MG63 (cell line): Measurements from ENCODE around the gene TENT5C. TPM values are rescaled to one million over a fixed set of nuclear protein-coding genes. Genes with fewer than 3 reads are reported as not detected.
A peak's percentile ranks its signal among the peaks of the same experiment; 100 is the strongest.

Experiments used
- DNase-seq: peaks from one replicate; pipeline ENCODE4 v3.0.0-alpha.2; 2020
- H3K27me3 ChIP-seq: fragments of 250-450 bp; sonication (Bioruptor Pico); 2 replicates; pipeline ENCODE4 v1.5.1; 2020; ENCODE audit warnings: mild to moderate bottlenecking, moderate library complexity
- H3K36me3 ChIP-seq: fragments of 250-450 bp; sonication (Bioruptor Pico); 2 replicates; pipeline ENCODE4 v1.5.1; 2020; ENCODE audit warnings: mild to moderate bottlenecking, moderate library complexity
- H3K4me3 ChIP-seq: fragments of 250-450 bp; sonication (Bioruptor Pico); 2 replicates; pipeline ENCODE4 v1.5.1; 2020; ENCODE audit warnings: mild to moderate bottlenecking, moderate library complexity
- H3K9me3 ChIP-seq: fragments of 250-450 bp; sonication (Bioruptor Pico); 2 replicates; pipeline ENCODE4 v1.5.1; 2020; ENCODE audit warnings: mild to moderate bottlenecking, moderate library complexity
- total RNA-seq: library from RNA; depleted of rRNA; stranded (reverse); fragments of >200 nt; shearing (Covaris generic); gene quantifications from 2 replicates; pipeline ENCODE4 v1.2.3, GENCODE V29; 2014; ENCODE audit warnings: low replicate concordance

Gene TENT5C
- total RNA-seq, 1 experiment from 2014 or later: 6.2 TPM

- Histone ChIP-seq H3K4me3 (no peak overlapping the region), H3K27me3 (no peaks in the 10 kb centered on the region), H3K36me3 (no peaks in the 10 kb centered on the region), H3K9me3 (no peaks in the 10 kb centered on the region)
- no peak for DNase-seq
Measured at GRCh38 chr1:117600325-117600943, 5.4 kb upstream of the TENT5C start.

- Histone ChIP-seq H3K27me3 (no peaks in the 10 kb centered on the region), H3K4me3 (no peak overlapping the region), H3K36me3 (no peaks in the 10 kb centered on the region), H3K9me3 (no peaks in the 10 kb centered on the region)
- peak; percentile 86 for DNase-seq
Measured at GRCh38 chr1:117600966-117601365, 4.9 kb upstream of the TENT5C start.

GRCh38 chr1:117602862-117603261, 3.0 kb upstream of the TENT5C start:
- H3K36me3 ChIP-seq: no peaks in the 10 kb centered on the region
- no peaks in the 10 kb centered on the region for H3K9me3 ChIP-seq
- H3K4me3 ChIP-seq: no peak overlapping the region
- DNase-seq: no peak
- no peaks in the 10 kb centered on the region for H3K27me3 ChIP-seq

GRCh38 chr1:117605164-117605773, 579 bp upstream of the TENT5C start:
- DNase-seq: no peak
- H3K9me3 ChIP-seq: no peaks in the 10 kb centered on the region
- peak overlapping the region; percentile 58 for H3K4me3 ChIP-seq
- H3K36me3 ChIP-seq: no peaks in the 10 kb centered on the region
- no peaks in the 10 kb centered on the region for H3K27me3 ChIP-seq

- H3K4me3 ChIP-seq: peak overlapping the region; percentile 58
- H3K27me3 ChIP-seq: no peaks in the 10 kb centered on the region
- no peak for DNase-seq
- H3K9me3 ChIP-seq: no peaks in the 10 kb centered on the region
- H3K36me3 ChIP-seq: no peaks in the 10 kb centered on the region
Measured at GRCh38 chr1:117606649-117607430, 992 bp downstream of the TENT5C start.

- no peaks in the 10 kb centered on the region for H3K36me3 ChIP-seq
- peak overlapping the region; percentile 58 for H3K4me3 ChIP-seq
- H3K27me3 ChIP-seq: no peaks in the 10 kb centered on the region
- DNase-seq: peak; percentile 62
- no peaks in the 10 kb centered on the region for H3K9me3 ChIP-seq
Measured at GRCh38 chr1:117607471-117607870, 1.6 kb downstream of the TENT5C start.

GRCh38 chr1:117608115-117608615, 2.3 kb downstream of the TENT5C start:
- Histone ChIP-seq H3K27me3 (no peaks in the 10 kb centered on the region), H3K4me3 (no peak overlapping the region), H3K9me3 (no peaks in the 10 kb centered on the region), H3K36me3 (no peaks in the 10 kb centered on the region)
- no peak for DNase-seq

GRCh38 chr1:117608758-117609157, 2.9 kb downstream of the TENT5C start:
- Histone ChIP-seq H3K27me3 (no peaks in the 10 kb centered on the region), H3K36me3 (no peaks in the 10 kb centered on the region), H3K4me3 (no peak overlapping the region), H3K9me3 (no peaks in the 10 kb centered on the region)
- DNase-seq: no peak

- Histone ChIP-seq H3K36me3 (no peaks in the 10 kb centered on the region), H3K4me3 (no peak overlapping the region), H3K9me3 (no peaks in the 10 kb centered on the region), H3K27me3 (no peaks in the 10 kb centered on the region)
- DNase-seq: peak; percentile 86
Measured at GRCh38 chr1:117609471-117609911, 3.6 kb downstream of the TENT5C start.

GRCh38 chr1:117610036-117610435, 4.2 kb downstream of the TENT5C start:
- no peak for DNase-seq
- no peak overlapping the region for H3K4me3 ChIP-seq
- H3K27me3 ChIP-seq: no peaks in the 10 kb centered on the region
- no peaks in the 10 kb centered on the region for H3K9me3 ChIP-seq
- H3K36me3 ChIP-seq: no peaks in the 10 kb centered on the region

GRCh38 chr1:117611121-117611601, 5.3 kb downstream of the TENT5C start:
- H3K4me3 ChIP-seq: no peak overlapping the region
- no peaks in the 10 kb centered on the region for H3K36me3 ChIP-seq
- H3K9me3 ChIP-seq: no peaks in the 10 kb centered on the region
- no peaks in the 10 kb centered on the region for H3K27me3 ChIP-seq
- no peak for DNase-seq

GRCh38 chr1:117611894-117612483, 6.1 kb downstream of the TENT5C start:
- DNase-seq: no peak
- Histone ChIP-seq H3K9me3 (no peaks in the 10 kb centered on the region), H3K4me3 (no peak overlapping the region), H3K36me3 (no peaks in the 10 kb centered on the region), H3K27me3 (no peaks in the 10 kb centered on the region)

- Histone ChIP-seq H3K9me3 (no peaks in the 10 kb centered on the region), H3K36me3 (no peaks in the 10 kb centered on the region), H3K27me3 (no peaks in the 10 kb centered on the region), H3K4me3 (no peak overlapping the region)
- peak; percentile 49 for DNase-seq
Measured at GRCh38 chr1:117612517-117613248, 6.8 kb downstream of the TENT5C start.

- no peak overlapping the region for H3K4me3 ChIP-seq
- no peaks in the 10 kb centered on the region for H3K36me3 ChIP-seq
- H3K9me3 ChIP-seq: no peaks in the 10 kb centered on the region
- H3K27me3 ChIP-seq: no peaks in the 10 kb centered on the region
- DNase-seq: no peak
Measured at GRCh38 chr1:117613249-117613968, 7.6 kb downstream of the TENT5C start.

- DNase-seq: no peak
Measured at GRCh38 chr1:117613969-117614729, 8.3 kb downstream of the TENT5C start.

More at GRCh38 chr1:117613969-117614729, 8.3 kb downstream of the TENT5C start:
- H3K27me3 ChIP-seq: no peaks in the 10 kb centered on the region
- H3K9me3 ChIP-seq: no peaks in the 10 kb centered on the region
- no peak overlapping the region for H3K4me3 ChIP-seq
- H3K36me3 ChIP-seq: no peaks in the 10 kb centered on the region
